H1 (cell line): ENCODE measurements around the gene GPC1. TPM values are rescaled to one million over a fixed set of nuclear protein-coding genes. Genes with fewer than 3 reads are reported as not detected.

Experiments
- CTCF ChIA-PET: fragments of 300-600 bp; sonication (Branson Sonifier 250); formaldehyde crosslinking; loops from one replicate; lab custom pipeline; 2021; ENCODE audit not compliant: partially characterized antibody; lab: Charles Lee
- POLR2A ChIA-PET: fragments of 300-600 bp; sonication (Branson Sonifier 250); formaldehyde crosslinking; loops from one replicate; lab custom pipeline; 2021; ENCODE audit warnings: inconsistent platforms; ENCODE audit not compliant: partially characterized antibody; lab: Charles Lee
- DNase-seq, 2 experiments: peaks; one replicate each; pipeline versions ENCODE4 v3.0.0 to v3.0.0-alpha.2; 2010 to 2022; ENCODE audit warnings: low spot score in 2 of 2, low read depth in 1 of 2, mixed read lengths in 1 of 2
- FAIRE-seq: peaks from 2 replicates; lab custom pipeline; 2011; peaks lifted over from hg19 to GRCh38; lab: Jason Lieb, UNC
- H2AFZ ChIP-seq: 2 replicates; pipeline ENCODE4 v1.8.1; 2012; ENCODE audit warnings: low read length, inconsistent platforms
- H2AK5ac ChIP-seq: 2 replicates; pipeline ENCODE4 v1.6.1; 2013; ENCODE audit warnings: low read depth, low read length
- H2BK120ac ChIP-seq: replicated peaks from 2 replicates; pipeline ENCODE3; 2013; ENCODE audit warnings: low read depth, low read length, inconsistent platforms
- H2BK12ac ChIP-seq: 2 replicates; pipeline ENCODE4 v1.6.1; 2013; ENCODE audit warnings: low read depth, low read length
- H2BK15ac ChIP-seq: 2 replicates; pipeline ENCODE4 v1.6.1; 2013; ENCODE audit warnings: low read length
- H2BK20ac ChIP-seq: 2 replicates; pipeline ENCODE4 v1.6.1; 2013; ENCODE audit warnings: low read length
- H2BK5ac ChIP-seq: 2 replicates; pipeline ENCODE4 v1.6.1; 2013; ENCODE audit warnings: low read depth, low read length
- H3K14ac ChIP-seq: 2 replicates; pipeline ENCODE4 v1.6.1; 2013; ENCODE audit warnings: inconsistent platforms; ENCODE audit not compliant: insufficient read length
- H3K18ac ChIP-seq: 2 replicates; pipeline ENCODE4 v1.6.1; 2013; ENCODE audit warnings: low read length; ENCODE audit errors: extremely low read depth
- H3K23ac ChIP-seq: 2 replicates; pipeline ENCODE4 v1.6.1; 2013; ENCODE audit warnings: inconsistent platforms; ENCODE audit not compliant: insufficient read length
- H3K23me2 ChIP-seq: 2 replicates; pipeline ENCODE4 v1.6.1; 2013; ENCODE audit warnings: low read depth, low read length
- H3K27ac ChIP-seq: 2 replicates; pipeline ENCODE4 v1.6.1; 2011; ENCODE audit warnings: low read depth, low read length, inconsistent platforms
- H3K27me3 ChIP-seq, 4 experiments: replicated peaks in 1 of 4; 1 replicate in 1 of 4; 2 replicates in 3 of 4; pipeline versions ENCODE4 v1.6.1 to v1.8.1; 2011 to 2013; ENCODE audit warnings: low read length in 3 of 4, mild to moderate bottlenecking in 3 of 4, inconsistent platforms in 2 of 4, mixed read lengths in 2 of 4, moderate library complexity in 1 of 4; ENCODE audit not compliant: control insufficient read depth in 3 of 4, insufficient read depth in 3 of 4; ENCODE audit errors: extremely low read depth in 1 of 4
- H3K36me3 ChIP-seq, 4 experiments: 2 replicates each; pipeline versions ENCODE4 v1.6.1 to v1.8.1; 2011 to 2013; ENCODE audit warnings: mild to moderate bottlenecking in 4 of 4, low read length in 3 of 4, moderate library complexity in 2 of 4, control low read depth in 1 of 4, inconsistent platforms in 1 of 4; ENCODE audit not compliant: insufficient read depth in 4 of 4, control insufficient read depth in 2 of 4
- H3K4ac ChIP-seq: replicated peaks from 2 replicates; pipeline ENCODE3; 2013; ENCODE audit warnings: low read length, low read depth, mixed read lengths, inconsistent platforms; ENCODE audit not compliant: insufficient read length
- H3K4me1 ChIP-seq, 4 experiments: replicated peaks in 1 of 4; 1 replicate in 1 of 4; 2 replicates in 3 of 4; pipeline versions ENCODE4 v1.6.1 to v1.8.1; 2011 to 2013; ENCODE audit warnings: low read length in 3 of 4, inconsistent platforms in 2 of 4, mixed read lengths in 1 of 4; ENCODE audit not compliant: insufficient read depth in 4 of 4, control insufficient read depth in 3 of 4
- H3K4me2 ChIP-seq, 2 experiments: 2 replicates each; pipeline versions ENCODE4 v1.6.1 to v1.8.1; 2011 to 2013; ENCODE audit warnings: low read depth in 2 of 2, low read length in 2 of 2, control low read depth in 1 of 2, inconsistent platforms in 1 of 2, mild to moderate bottlenecking in 1 of 2; ENCODE audit not compliant: insufficient read depth in 1 of 2
- H3K4me3 ChIP-seq, 4 experiments: fragments of 200-600, 300-600 bp in 1 of 4; sonication (generic), shearing (Covaris generic), sonication (Bioruptor Twin) in 1 of 4; 2 replicates each; pipeline versions ENCODE4 v1.5.1 to v1.8.1; 2011 to 2016; ENCODE audit warnings: low read length in 4 of 4, low read depth in 3 of 4, control low read depth in 2 of 4, inconsistent platforms in 2 of 4, mild to moderate bottlenecking in 2 of 4, mixed read lengths in 1 of 4, moderate library complexity in 1 of 4; ENCODE audit not compliant: insufficient read depth in 2 of 4; ENCODE audit errors: extremely low read depth in 1 of 4
- H3K56ac ChIP-seq: replicated peaks from 2 replicates; pipeline ENCODE3; 2013; ENCODE audit warnings: low read depth, mild to moderate bottlenecking, mixed read lengths, low read length, inconsistent platforms; ENCODE audit not compliant: insufficient read length
- H3K79me1 ChIP-seq: 2 replicates; pipeline ENCODE4 v1.6.1; 2013; ENCODE audit warnings: low read depth, low read length, control low read depth
- H3K79me2 ChIP-seq, 2 experiments: 2 replicates each; pipeline versions ENCODE4 v1.6.1 to v1.8.1; 2012 to 2013; ENCODE audit warnings: low read length in 2 of 2, mild to moderate bottlenecking in 2 of 2, inconsistent platforms in 1 of 2; ENCODE audit not compliant: insufficient read depth in 2 of 2, control insufficient read depth in 1 of 2
- H3K9ac ChIP-seq, 4 experiments: replicated peaks in 1 of 4; 1 replicate in 1 of 4; 2 replicates in 3 of 4; pipeline versions ENCODE4 v1.6.1 to v1.8.1; 2011 to 2013; ENCODE audit warnings: low read depth in 3 of 4, low read length in 3 of 4, control low read depth in 2 of 4, mild to moderate bottlenecking in 2 of 4, moderate library complexity in 2 of 4, inconsistent platforms in 1 of 4; ENCODE audit errors: extremely low read depth in 1 of 4
- H3K9me3 ChIP-seq, 2 experiments: 2 replicates each; pipeline versions ENCODE4 v1.6.1 to v1.8.1; 2012 to 2013; ENCODE audit warnings: mild to moderate bottlenecking in 2 of 2, moderate library complexity in 2 of 2, control low read depth in 1 of 2, inconsistent platforms in 1 of 2, low read depth in 1 of 2, low read length in 1 of 2, mixed read lengths in 1 of 2; ENCODE audit not compliant: insufficient read depth in 2 of 2
- H4K20me1 ChIP-seq, 2 experiments: replicated peaks in 1 of 2; 2 replicates each; pipeline versions ENCODE3 to v1.8.1; 2011 to 2013; ENCODE audit warnings: inconsistent platforms in 2 of 2, low read length in 2 of 2, mild to moderate bottlenecking in 1 of 2; ENCODE audit not compliant: insufficient read depth in 2 of 2, control insufficient read depth in 1 of 2
- H4K5ac ChIP-seq: 2 replicates; pipeline ENCODE4 v1.6.1; 2013; ENCODE audit warnings: low read length, low read depth, mixed read lengths, inconsistent platforms; ENCODE audit not compliant: insufficient read length
- H4K8ac ChIP-seq: 2 replicates; pipeline ENCODE4 v1.8.0; 2013; ENCODE audit warnings: mild to moderate bottlenecking, moderate library complexity, low read length, inconsistent platforms; ENCODE audit not compliant: insufficient read depth; ENCODE audit errors: extremely low read depth
- H4K91ac ChIP-seq: replicated peaks from 2 replicates; pipeline ENCODE3; 2013; ENCODE audit warnings: low read length, mixed read lengths, inconsistent platforms; ENCODE audit not compliant: insufficient read length
- CTCF ChIP-seq, 3 experiments: IDR thresholded peaks; 1 replicate in 2 of 3; 2 replicates in 1 of 3; pipeline versions ENCODE4 v1.5.1 to v1.6.1; 2011; ENCODE audit warnings: low read length in 3 of 3, mild to moderate bottlenecking in 3 of 3, inconsistent platforms in 2 of 3, low read depth in 1 of 3, moderate library complexity in 1 of 3; ENCODE audit not compliant: insufficient read depth in 1 of 3; ENCODE audit errors: control extremely low read depth in 1 of 3
- E2F6 ChIP-seq: IDR thresholded peaks from 2 replicates; pipeline ENCODE4 v1.6.1; 2012; ENCODE audit warnings: inconsistent platforms
- WGBS, 2 experiments: shearing (Covaris generic) in 1 of 2; methylation state at CpG; one replicate each; pipeline versions ENCODE4 v1.1.6 to v1.1.7; 2013 to 2015; ENCODE audit warnings: low lambda C conversion rate in 2 of 2, mixed read lengths in 2 of 2, inconsistent platforms in 1 of 2, low coverage in 1 of 2, missing lambda C conversion rate in 1 of 2; ENCODE audit not compliant: insufficient replicate concordance in 2 of 2, insufficient coverage in 1 of 2, insufficient read length in 1 of 2; ENCODE audit errors: extremely low coverage in 1 of 2, missing lambda C conversion rate in 1 of 2; 5-methylcytosine and 5-hydroxymethylcytosine counted together
- polyA plus RNA-seq, 7 experiments: library from polyadenylated mRNA; depleted of rRNA in 3 of 7; stranded (reverse) in 5 of 7; unstranded in 2 of 7; fragments of >200 nt in 5 of 7; fragments of 200-250 nt in 2 of 7; gene quantifications; 1 replicate in 5 of 7; 2 replicates in 1 of 7; 4 replicates in 1 of 7; pipeline versions ENCODE4 v1.2.1 to v1.2.3, GENCODE V29; 2011 to 2013; ENCODE audit warnings: missing spikeins in 2 of 7, mixed read lengths in 2 of 7
- total RNA-seq: library from RNA; stranded (reverse); fragmentation: NEBNext Ultra II Directional; extraction: Animal tissue kit (Norgen Biotek cat#: 25700); gene quantifications from 2 replicates; pipeline ENCODE4 v1.2.1, GENCODE V29; 2021

Gene GPC1
- total and polyA plus RNA-seq, 2 of the 8 experiments (the other 6 are each of a cell fraction or from before 2014, with no cell fraction given): 21.9 to 28.3 TPM

GRCh38 chr2:240460781-240461431, 25.4 kb downstream of the GPC1 start:
- no peak overlapping the region for H3K4me3 ChIP-seq
- H3K79me1 ChIP-seq: no peaks in the 10 kb centered on the region
- 92% methylated on average over 16 of the region's 16 CpGs; no CpG with 5 or more reads in 1 of the 2 experiments for WGBS, 2 experiments
- no peak overlapping the region for H4K5ac ChIP-seq
- no peak overlapping the region for H2BK20ac ChIP-seq
- H3K9ac ChIP-seq: no peak overlapping the region
- H2BK5ac ChIP-seq: no peak overlapping the region
- no peaks in the 10 kb centered on the region for H3K79me2 ChIP-seq
- ChIA-PET POLR2A (no interaction called here), CTCF (interaction anchor here (1.0 to 1.2 kb wide), 3 partner anchors 8 to 119 kb away, joined by 3 read pairs; no protein-coding TSS in a partner anchor)
- H3K4me1 ChIP-seq: peaks cover 2 to 39% (median 23%) of the 10 kb centered on the region in 4 experiments
- no peak overlapping the region for H4K8ac ChIP-seq
- H2BK120ac ChIP-seq: no peak overlapping the region
- H2BK12ac ChIP-seq: no peak overlapping the region
- no peaks in the 10 kb centered on the region for H3K23me2 ChIP-seq
- H3K23ac ChIP-seq: no peak overlapping the region
- H3K18ac ChIP-seq: no peak overlapping the region
- H3K9me3 ChIP-seq: no peaks in the 10 kb centered on the region
- peak in 2 of 3 experiments; percentile 36 to 39; a peak in 3 of 4 replicates for TF ChIP-seq CTCF (IDR thresholded peaks at IDR 0.05; ENCODE audit: control extremely low read depth in 1 of 3, insufficient read depth in 1 of 3, low read depth in 1 of 3, low read length in 3 of 3)
- TF ChIP-seq E2F6: no peak
- no peak overlapping the region for H2AK5ac ChIP-seq
- H2AFZ ChIP-seq: no peak overlapping the region
- peaks cover 0 to 13% (median 5%) of the 10 kb centered on the region in 4 experiments; a peak in 5 of 8 replicates for H3K36me3 ChIP-seq
- peaks cover 17 to 19% of the 10 kb centered on the region in 2 experiments for H4K20me1 ChIP-seq
- H3K56ac ChIP-seq: no peak overlapping the region
- no peak overlapping the region for H4K91ac ChIP-seq
- no peak overlapping the region for H3K4ac ChIP-seq
- no peak overlapping the region for H2BK15ac ChIP-seq
- no peak overlapping the region for H3K4me2 ChIP-seq
- FAIRE-seq (no peak), DNase-seq (peak in 1 of 2 experiments; percentile 49)
- H3K27me3 ChIP-seq: peaks cover 0 to 7% (median under 1%) of the 10 kb centered on the region in 4 experiments; a peak in 3 of 7 replicates
- H3K14ac ChIP-seq: no peak overlapping the region
- no peak overlapping the region for H3K27ac ChIP-seq
